CD4-positive, alpha-beta T cell treated with Interleukin-2 at 100 ng/mL for 4 hours (primary cell): Measurements from ENCODE around the gene SS18.

Experiments
- DNase-seq: peaks from one replicate; pipeline ENCODE4 v3.0.0-alpha.2; 2020; ENCODE audit warnings: low spot score

The SS18 gene

DNA sequence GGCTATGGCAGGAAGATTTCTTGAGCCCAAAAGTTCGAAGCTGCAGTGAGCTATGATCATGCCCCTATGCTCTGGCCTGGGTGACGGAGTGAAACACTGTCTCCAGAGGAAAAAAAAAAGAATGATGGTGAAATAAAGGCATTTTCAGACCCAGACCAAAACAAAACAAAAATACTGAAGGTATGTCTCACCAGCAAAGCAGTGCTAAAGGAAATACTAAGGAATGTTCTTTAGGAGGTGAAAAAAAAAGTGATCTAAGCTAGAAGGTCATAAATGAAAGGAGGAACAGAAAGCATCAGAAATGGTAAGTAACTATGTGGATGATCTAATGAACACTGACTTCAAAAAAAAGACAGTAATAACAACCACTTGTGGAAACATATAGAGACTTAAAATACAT lies 18.7 kb downstream of the SS18 start:
- no peak for DNase-seq

- no peak for DNase-seq
Measured at GRCh38 chr18:26071020-26071419, 19.4 kb downstream of the SS18 start.

DNA sequence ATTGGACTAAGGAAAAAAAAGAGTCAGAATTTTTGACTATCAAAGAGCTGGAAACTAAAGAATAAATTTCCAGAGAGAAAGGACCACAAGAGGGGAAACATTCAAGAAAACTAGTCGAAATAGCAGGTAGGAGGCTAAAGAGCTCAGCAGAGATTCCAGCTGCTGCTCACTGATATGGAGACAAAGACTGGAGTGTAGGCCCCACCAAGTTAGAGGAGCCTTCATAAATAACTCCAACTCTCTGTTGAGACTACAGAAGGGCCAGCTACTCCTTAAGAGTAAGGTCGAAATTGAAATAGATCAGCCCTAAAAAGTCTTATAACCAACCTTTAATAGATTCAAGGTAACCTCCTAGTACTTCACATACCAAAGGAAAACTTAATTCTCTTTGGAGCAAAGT lies 31.1 kb downstream of the SS18 start:
- DNase-seq, result no peak

DNA sequence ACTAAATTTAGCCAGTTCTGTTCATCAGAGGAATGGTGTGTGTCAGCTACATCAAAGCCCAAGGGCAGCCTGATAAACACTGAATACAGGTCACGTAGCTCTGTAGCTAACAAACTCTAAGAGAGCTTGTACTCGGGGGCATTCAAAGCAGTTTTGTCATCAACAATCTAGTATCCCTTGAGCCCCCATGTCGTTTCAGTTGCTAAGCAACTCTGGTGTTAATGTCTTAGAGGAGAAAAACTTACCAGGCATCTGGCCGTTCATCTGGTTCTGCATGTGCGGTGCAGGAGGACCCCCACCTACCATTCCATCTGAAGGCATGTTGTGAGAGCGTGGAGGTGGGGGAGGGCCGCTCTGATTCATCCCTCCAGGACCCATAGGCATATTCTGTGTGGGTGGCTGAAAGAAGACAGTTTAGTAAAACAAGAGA lies 33.1 kb downstream of the SS18 start:
- DNase-seq, result no peak

DNA sequence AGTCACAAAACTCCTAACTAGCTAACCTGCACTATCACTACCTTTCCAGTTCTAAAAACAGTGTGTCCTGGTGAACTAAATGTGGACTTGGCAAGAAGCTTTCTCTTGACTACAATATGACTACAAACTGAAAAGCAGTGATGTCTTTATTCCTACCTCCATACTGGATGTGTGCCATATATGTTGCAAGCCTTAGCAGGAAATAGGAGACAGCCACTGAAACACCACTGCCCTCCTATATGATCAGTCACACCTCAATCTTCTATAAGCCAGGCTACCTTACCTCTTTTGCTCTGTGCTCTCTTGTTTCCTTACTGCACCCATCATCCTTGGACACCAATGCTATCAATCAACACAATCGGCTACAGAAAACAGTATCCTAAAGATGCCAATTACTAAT lies 34.1 kb downstream of the SS18 start:
- DNase-seq, result no peak

DNA sequence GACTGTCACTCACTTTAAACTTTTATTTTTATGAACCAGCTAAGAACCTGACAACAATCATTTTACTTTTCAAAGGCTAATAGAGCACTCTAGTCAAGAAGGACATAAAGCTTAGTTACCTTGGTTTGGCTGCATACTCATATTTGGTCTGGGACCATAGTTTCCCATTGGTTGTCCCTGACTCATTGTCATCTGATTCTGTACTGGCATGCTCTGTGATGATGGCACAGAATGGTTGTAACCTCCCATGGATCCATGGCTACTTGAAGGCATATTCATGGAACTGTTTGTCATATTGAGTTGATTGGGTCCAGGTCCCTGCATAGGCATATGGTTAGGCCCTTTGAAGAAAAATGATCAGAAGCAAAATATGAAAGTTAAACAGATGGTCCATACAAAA lies 37.9 kb downstream of the SS18 start:
- DNase-seq, result no peak

- DNase-seq, result no peak
Measured at GRCh38 chr18:26051843-26052242, 38.6 kb downstream of the SS18 start.

GRCh38 chr18:26046419-26047077 lies 43.9 kb downstream of the SS18 start:
- DNase-seq, result no peak

DNA sequence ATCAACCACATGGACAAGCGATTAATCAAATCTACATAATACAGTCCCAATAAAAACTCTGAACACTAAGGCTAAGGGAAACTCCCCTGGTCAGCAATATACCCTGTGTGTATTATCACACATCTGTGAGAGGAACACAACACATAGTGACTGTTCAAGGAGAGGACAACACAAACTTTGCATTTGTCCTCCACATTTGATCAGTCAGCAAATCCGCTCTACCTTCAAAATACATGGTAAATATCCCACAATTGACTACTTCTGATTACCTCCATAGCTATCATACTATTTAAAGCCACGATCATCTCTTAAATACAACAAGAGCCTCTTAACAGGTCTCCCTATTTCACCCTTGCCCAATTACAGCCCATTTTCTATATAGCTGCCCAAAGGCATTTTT lies 45.6 kb downstream of the SS18 start:
- no peak for DNase-seq

DNA sequence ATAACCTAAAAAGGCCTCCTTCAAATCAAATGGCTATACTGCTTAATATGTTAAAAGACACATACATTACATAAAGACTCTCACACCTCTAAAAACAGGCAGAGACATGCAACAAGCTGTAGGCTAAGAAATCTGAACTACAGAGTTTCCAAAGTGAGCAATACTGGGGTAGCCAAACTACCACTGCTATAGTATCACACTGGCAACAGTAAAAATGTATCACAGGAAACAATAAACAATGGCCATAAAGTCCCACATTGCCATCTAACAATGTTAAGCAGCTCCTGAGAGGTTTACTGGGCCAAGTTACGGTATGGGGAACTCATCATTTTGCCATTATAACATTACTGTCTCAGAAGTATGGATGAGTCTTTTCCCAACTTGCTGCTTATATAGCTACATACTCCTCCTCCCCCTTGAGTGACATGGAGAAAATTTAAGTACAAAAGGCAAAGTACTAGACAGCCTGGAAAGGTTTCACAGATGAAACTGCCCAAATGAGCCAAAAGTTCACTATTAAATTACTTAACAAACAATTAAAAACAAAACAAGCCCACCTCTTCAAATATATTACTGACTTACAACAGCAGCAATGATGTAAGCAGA lies 50.3 kb downstream of the SS18 start:
- DNase-seq, result no peak

DNA sequence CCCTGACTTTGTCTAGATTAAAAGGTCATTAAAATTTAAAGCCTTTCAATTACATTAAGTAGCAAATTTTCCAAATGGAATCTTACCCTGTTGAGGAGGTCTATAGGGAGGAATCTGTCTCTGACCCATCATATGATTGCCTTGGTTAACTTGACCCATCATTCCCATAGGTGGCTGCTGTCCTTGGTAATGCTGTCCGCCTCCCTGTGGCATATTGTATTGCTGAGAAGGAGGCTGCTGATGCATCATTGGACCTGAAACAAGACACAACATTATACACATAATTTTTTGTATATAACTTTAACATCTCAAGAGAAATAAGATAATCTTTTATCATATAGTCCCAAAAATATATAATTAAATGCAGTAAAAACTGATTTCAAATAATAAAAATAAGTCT lies 51.2 kb downstream of the SS18 start:
- DNase-seq, result no peak

DNA sequence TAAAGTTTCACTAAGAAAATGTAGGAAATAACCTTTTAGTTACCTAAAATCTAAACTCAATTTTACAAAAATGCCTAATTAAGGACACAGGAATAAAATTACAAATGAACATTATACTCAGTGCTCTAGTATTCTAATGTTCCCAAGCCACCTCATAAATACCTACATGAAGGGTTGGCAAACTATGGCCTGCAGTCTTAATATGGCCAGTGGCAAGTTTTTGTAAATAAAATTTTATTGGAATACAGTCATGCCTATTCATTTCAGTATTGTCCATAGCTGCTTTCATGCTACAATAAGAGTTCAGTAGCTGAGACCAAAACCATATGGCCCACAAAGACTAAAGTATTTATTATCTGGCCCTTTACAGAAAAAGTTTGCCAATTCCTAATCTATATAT lies 53.8 kb downstream of the SS18 start:
- no peak for DNase-seq

- DNase-seq, result no peak
Measured at GRCh38 chr18:26034850-26035497, 55.4 kb downstream of the SS18 start.

DNA sequence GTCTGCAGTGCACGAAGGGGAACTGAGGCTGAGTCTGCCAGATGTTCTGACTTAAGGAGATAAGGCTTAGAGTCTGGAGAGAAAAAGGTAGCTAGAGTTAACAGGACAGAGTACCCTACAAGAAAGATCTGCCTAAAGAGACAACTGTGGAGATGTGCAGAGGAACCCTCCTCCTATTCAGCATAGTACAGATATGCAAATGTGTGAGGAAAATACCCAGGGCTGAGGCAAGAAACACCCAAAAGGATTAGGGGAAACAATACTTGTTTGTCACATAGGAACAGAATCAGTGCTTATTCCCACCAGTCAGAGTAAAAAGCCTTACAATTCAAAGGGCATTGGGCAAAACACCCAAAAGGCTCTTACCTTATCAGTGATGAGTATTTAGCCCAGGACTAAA lies 67.8 kb downstream of the SS18 start:
- DNase-seq, result no peak

DNA sequence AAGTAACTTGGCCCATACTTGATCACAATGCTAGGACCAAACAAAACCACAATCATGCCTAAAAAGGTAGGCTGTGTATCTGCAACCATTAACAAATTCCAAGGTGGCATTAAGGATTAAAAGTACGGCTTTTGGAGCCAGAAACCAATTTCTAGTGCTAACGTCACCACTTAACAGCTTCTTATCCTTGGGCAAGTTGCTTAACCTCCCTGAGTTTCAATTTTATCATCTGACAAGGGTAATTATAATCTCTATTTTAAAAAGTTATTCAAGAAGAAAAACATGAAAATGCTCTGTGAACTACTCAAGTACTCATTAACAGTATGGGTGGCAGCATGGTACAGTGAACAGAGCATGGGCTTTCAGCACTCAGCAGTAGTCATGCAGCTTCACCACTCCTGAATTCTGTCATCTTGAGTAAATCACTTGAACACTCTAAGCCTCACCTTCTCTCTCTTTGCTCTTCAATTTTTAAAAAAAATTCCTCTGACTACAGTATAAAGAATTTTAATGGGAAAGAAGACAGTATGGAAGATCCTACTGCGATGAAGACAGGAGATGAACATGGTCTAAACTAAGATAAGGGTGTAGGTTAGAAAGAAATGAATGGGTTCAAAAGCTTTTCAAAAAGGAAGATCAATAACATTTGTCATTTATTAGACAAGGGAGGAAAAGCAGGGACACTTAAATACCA lies 69.2 kb downstream of the SS18 start:
- no peak for DNase-seq

DNA sequence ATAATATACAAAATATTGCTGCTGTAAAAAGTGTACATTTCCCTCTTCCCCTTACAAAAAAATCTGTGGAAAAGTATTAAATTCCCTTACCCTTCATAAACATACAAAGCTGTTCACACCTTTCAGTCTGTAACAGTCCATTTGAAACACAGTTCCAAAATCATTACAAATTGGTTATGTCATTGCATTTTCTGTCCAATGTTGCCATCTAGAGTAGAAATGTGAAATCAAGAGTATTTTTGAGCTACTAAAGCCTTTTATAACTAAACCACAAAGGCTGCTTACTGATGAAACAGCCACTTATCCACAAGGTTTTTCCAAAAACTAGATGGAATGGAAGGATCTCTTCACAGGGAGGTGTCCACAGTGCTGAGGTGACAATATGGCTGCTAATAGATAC lies 72.5 kb downstream of the SS18 start:
- no peak for DNase-seq

GRCh38 chr18:26014462-26014861 lies 76.0 kb downstream of the SS18 start:
- no peak for DNase-seq

GRCh38 chr18:26008619-26009018 lies 81.8 kb downstream of the SS18 start:
- no peak for DNase-seq

GRCh38 chr18:26008096-26008495 lies 82.3 kb downstream of the SS18 start:
- no peak for DNase-seq

DNA sequence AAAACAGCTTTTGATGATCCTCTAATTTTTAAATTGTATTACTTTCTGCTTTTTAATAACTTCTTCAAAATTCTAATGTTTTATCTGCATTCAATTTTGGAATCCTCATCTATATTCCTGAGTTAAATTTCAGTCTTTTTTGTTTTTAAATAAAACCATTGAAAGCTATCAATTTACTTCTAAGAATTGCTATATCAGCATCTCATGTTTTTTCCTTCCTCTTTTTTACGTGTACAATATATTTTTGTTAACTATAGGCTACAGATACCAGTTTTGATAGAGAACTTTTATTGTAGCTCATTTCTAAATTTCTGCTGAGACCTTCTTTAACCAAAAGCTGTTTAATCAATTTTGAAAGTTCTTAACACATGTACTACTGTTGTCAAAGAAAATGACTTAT lies 84.5 kb downstream of the SS18 start:
- no peak for DNase-seq

DNA sequence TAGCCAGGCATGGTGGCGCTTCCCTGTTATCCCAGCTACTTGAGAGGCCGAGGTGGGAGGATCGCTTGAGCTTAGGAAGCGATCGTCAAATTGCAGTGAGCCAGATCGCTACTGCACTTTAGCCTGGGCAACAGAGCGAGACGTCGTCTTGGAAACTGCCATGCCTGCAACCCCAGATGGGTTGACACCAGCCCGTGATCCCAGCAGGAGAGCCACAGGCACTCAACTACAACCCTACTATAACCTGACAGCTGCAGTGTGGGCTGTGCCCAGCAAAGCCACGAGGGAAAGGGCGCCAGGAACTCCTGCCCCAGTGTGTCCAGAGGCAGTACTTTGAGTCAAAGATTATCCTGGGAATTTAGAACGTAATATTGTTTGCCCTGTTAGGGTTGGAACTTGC lies 85.6 kb downstream of the SS18 start:
- no peak for DNase-seq

DNA sequence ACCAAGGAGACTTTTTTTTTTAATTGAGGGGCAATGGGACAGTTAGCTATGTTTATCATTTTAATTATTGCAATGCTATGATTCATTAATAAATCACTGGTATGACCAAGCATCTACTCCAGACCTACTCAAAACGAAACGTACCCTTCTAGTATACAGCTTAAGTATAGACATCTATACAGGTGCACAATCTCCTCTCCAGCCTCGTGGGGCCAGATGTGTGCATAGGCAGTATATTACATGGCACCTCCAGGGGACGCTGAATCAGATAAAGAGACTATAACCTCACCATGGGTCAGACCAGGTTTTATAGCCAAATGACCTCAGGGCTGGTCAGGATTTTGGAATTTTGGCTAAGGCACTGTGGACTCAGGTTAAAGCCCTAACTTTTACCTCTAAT lies 86.6 kb downstream of the SS18 start:
- no peak for DNase-seq

DNA sequence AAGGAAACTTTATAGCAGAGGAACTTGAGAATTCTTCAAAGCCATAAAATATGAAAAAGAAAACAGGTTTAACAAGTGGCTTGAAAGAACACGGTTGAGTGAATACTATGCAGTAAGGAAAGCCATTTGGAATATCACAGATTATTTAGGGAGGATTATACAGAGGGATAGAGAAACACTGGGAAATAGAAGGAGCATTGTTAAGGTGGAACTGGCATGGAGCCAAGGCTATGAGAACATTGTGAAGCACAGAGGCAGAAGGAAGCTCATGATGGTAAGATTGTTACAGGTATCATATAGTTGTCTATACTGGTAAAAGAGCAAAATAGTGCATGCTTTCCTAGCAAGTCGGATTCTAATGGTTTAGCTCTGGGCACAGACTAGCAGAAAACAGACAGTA lies 87.1 kb downstream of the SS18 start:
- no peak for DNase-seq
